GM19035 (cell line): ENCODE results near the gene AFF3.

ENCODE experiments used
- ATAC-seq: cut with Tn5 transposase; IDR thresholded peaks from one replicate; pipeline ENCODE4 v1.9.1; 2021; ENCODE audit not compliant: unreplicated experiment

The AFF3 gene

DNA sequence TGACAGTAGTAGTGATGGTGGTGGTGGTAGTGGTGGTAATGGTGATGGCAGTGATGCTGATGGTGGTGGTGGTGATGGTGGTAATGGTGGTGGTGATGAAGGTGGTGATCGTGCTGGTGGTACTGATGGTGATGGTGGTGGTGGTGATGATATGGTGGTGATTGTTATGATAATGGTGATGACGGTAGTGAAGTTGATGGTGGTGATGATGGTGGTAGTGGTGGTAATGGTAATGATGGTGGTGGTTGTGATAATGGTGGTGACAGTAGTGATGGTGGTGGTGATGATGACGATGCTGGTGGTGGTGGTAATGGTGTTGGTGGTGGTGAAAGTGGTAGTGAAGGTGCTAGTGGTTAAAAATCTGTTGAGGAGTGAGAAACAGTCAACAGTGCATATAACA, 125.6 kb downstream of the AFF3 start:
- no peak for ATAC-seq

DNA sequence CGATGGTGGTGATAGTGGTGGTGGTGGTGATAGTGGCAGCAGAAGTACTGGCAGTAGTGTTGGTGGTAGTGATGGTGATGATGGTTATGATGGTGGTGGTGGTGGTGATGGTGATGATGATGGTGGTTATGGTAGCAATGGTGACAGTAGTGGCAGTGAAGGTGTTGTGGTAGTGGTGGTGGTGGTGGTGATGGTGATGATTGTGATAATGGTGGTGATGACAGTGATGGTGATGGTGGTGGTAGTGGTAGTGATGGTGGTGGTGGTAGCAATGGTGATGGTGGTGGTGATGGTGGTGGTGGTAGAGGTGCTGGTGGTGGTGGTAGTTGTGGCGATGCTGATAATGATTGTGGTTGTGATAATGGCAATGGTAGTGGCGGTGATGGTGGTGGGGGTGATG, 126.5 kb downstream of the AFF3 start:
- ATAC-seq = no peak

DNA sequence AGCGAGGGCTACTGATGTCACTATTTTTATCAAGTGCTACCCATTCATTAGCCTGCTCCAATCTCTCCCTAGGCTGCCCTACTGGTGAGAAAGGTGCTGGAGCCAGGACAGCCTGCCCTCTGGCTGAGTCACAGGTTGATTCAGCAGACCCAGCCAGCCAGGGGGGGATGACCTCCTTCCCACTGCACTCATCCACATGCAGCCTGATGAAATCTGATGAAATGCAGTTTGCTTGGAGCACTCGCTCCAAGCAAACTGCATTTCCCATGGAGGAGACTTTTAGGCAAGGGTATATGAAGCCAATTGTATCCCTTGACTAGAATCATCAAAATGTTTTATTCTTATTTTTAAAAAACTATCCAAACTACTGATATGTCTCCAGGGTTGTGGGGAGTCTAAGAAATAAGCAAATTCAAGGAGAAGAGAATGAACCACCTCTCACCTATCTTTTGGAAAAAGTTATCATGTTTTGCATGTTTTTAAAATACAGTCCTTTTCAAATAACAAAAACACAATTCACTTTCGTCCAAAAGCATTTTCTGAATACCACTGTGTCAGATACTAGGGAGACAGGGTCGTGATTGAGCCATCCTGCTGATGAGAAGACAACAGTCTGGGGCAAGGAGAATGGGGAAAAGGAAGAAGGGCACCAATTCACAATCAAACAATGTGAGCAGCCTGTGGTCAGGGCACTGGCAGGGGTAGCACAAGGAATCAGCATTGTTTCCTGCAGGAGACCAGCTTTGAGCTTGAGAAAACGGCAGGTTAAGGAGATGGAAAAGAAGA, 128.3 kb downstream of the AFF3 start:
- ATAC-seq = no peak

DNA sequence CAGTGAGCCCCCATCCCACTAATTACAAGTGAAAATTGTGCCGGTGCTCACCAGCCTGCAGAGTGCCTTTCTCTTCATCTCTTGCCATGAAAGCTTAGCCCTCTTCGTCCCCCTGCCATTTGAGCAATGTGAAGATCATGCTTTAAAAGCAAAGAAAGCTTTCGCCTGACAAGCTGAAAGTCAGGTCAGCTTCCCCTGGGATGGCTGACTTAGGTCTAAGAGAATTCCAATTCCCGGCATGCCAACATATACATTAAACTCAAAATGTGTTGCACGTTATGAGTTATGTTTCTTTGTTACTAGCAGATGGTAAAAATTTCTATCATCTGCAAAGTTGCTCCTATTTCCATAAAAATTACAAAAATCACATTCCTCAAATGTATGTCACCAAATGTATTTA, 129.8 kb downstream of the AFF3 start:
- ATAC-seq = no peak

DNA sequence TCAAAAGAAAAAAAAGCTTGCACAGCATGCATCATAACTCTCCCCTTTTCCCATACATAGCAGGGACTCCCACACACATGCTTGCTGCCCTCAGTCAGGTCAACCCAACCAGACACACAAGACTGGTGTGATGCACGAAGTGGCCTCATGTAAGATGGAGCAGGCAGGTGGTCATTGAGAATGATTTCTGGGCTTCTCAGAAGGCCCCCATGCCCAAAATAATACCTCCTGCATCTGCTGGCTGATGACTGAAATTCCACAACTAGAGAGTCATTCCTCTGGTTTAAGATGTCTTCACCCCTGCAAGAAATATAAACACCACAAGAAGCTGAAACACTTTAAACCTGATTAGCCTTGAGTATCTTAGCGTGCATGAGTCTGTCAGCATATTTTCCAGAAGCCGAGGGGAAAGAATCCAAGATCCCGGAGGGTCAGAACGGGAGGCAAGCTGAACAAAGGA, 131.1 kb downstream of the AFF3 start:
- ATAC-seq = no peak

DNA sequence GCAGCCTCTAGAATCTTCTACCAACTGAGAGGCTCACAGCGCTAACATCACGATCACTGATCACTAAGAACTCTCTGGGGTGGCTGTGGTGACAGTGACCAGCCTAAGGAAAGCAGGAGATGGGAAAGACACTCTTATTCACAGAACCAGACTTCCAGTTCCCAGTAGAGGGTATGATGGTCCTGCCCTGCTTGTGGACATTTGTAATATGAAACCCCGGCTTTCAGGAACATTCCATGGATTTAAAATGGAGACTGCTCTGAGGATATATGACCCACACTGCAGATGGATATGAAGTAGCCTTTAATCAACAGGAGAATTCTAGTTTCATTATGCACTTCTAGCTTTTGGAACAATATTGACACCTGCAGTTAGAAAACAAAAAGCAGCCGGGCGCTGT, 131.8 kb downstream of the AFF3 start:
- ATAC-seq = no peak

DNA sequence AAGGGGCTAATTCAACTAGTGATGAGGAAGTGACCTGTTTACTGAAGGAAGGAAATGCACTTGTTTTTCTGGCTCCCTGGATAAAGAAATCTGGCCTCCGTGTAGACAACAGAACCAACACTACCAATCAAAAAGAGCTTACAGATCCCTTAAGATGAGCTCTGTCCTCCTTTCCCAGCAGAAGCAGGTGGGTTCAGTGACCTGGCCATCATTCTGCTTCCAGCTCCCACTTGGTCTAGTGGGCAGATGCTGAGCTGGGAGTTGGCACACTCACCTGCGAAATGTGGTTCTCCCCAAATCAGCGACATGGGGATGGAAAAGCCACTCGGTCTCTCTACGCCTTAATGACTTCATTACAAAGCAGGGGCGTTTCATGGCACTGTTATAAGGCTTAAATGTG, 132.6 kb downstream of the AFF3 start:
- no peak for ATAC-seq

DNA sequence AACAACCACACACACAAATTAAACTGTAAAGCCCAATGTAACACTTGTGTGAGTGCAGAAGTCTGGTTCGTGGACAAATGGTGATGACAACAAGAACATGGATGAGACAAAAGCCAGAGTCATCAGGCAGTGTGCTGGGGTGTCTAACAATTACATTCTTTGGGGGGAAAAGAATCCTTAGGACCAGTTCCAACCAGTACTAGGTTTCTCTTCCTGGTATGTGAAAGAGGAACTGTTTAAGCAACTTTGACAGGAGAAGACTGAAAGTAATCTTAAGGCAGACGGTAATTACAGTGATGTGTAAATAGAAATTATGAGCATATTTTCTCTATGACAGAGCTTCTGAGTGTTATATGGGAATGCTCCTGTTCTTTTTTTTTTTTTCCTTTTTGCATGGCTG, 133.4 kb downstream of the AFF3 start:
- ATAC-seq = no peak

DNA sequence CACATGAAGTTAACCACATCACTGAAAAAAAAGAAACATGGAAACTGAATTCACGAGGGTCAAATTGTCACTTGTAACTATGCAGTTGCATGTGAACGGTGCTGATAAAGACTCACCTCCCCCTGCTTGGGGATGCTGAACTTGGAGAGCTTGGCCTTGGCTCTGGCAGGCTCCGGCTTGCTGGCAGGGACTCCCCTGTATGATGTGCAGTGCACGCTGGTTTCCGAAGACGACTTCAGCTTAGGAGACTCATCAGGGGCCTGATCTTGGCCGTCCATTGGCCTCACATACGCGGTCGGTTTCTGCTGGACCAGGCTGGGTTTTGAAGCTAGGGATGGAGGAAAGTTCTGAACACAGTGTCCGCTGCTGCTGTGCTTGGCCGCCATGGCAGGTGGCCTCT, 135.9 kb downstream of the AFF3 start:
- ATAC-seq = no peak

DNA sequence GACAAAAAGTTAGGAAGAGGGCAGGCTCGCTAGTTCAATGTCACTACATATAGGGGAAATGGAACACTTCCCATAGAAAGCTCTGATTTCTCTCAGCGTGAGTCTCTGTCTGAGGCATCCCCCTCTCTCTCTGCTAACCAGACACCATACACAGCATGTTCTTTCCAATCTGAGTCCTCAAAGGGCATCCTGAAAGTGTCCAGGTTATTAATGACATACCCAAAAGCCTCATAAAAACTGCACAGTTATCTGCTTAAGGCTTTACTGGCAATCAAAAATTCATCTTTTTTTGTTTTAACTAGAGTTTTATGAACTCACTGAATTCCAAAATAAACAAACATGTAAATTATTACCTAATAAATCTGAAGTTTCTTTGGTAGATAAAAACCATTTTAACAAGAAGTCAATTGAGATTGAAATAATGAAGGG, 137.4 kb downstream of the AFF3 start:
- no peak for ATAC-seq

DNA sequence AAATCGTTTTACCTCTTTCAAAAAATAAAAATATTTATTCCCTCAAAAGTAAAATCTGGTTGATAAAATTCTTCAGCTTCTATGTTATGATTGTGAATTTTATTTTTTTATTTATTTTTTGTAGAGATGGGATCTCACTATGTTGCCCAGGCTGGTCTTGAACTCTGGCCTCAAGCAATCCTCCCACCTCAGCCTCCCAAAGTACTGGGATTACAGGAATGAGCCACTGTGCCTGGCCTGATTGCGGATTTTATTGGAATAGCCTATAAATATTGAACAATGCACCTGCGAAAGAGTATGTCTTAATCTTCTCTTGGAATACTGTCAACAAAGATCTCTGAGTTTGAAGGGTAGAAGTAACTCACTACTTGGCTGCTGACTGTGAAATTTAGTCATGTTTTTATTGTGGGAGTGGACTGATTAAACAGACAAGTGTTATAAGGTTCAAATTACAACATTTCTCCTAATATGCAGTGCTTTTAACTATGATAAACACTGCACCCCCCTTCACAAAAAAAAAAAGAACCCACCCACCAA, 138.0 kb downstream of the AFF3 start:
- ATAC-seq = no peak

DNA sequence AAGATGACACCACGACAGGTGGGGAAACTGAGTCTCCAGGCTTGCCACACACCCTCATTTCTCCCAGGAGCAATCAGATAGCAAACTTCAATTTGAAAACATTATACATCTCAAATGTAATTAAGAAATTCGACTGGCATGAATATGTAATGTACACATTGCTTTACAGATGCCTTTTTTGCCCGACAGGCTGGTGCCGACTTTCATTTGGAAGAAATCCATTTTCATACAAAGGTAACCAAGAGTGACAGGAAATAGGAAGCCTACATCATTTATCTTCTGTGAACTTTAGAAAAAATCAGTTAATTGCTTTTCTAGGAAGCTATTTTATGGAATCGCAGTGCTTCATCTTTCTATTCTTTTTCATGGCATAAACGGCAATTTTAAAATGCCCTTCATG, 140.3 kb downstream of the AFF3 start:
- no peak for ATAC-seq

DNA sequence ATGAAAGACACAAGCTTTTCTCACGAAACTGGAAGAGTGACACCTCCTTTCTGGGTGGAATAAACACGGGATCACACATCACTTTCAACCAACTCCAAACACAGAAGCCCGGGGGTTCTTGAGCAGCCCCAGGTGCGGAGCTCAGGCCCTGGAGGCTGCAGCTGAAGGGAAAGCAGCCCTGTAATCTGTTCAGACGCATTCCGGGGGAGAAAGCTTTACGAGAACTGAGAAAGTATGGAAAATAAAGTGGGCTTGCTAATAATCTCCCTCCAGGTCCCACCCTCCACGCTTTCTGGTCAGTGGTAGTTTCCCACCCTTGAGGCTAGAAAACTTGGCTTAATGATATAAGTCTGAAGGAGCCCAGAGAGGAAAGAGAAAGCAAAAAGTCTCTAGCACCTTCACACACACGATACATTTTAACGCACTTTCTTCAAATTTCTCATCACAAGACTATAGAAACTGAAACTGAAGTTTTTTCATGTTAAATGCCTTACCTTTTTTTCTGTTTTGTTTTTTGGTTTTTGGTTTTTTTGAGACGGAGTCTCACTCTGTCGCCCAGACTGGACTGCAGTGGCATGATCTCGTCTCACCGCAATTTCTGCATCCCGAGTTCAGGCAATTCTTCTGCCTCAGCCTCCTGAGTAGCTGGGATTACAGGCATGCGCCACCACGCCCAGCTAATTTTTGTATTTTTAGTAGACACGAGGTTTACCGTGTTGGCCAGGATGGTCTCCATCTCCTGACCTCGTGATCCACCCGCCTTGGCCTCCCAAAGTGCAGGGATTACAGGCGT, 141.3 kb downstream of the AFF3 start:
- no peak for ATAC-seq

DNA sequence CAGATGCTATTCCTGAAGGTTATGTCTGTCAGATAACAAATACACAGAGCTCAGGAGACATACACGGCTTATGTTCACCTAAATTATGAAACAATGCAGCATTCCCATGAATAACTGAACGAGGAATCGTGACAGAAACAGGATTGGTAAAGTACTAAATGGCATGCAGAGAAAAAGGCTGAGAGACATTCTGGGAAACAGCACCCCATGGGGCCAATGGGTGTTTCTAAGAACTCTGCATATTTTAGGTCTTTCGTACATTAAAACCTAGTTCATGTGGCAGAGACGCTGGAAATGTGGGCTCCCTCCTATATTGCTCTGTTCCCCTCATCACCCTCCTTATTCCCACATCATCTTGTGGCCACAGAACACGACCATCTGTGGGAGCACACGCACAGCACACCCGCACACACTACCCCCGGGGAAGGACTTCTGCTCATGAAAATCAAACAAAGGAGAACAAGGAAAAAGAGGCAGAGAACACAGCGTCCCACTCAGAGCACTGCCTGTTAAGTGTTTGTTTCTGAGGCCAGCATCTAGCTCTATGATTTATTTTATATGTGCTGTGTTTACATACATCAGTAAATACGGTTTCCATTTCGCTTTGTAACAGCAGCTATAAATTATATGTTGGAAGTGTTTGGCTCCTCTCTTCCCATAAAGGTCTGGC, 143.6 kb downstream of the AFF3 start:
- no peak for ATAC-seq

DNA sequence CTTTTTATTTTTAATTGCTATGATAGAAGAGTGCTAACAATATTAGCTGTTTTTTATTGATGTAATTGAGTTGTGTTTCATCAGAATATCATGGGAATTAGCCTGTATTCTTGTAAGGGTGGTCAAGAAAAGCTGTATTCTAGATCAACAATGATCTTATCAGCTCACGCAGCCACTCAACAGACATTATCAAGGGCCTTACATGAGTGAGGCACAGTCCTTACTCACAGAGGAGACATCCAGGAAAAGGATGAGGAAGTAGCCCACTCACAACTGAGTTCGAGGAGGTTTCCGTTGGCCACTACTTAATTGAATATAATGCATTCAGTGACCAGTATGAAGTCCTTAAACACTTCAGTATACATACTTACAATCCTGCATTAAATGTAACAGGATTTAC, 152.5 kb downstream of the AFF3 start:
- ATAC-seq = no peak

DNA sequence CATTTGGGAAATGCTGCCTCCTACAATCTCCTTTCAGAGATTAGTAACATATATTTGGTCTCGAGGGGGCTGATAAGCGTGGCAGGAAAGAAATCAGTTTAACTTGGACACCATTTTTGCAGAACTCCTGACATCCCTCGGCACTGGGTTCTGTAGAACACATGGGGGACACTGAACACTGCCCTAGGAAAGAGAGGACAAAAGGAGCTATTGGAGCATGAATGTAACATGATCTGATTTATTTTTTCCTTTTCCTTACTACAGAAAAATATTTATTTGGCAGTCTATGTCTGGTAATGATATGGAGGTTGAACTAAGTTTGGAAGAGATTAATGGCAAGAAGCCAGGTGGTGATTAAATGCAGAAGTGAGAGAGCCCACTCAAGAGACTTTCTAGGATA, 153.8 kb downstream of the AFF3 start:
- ATAC-seq = no peak

DNA sequence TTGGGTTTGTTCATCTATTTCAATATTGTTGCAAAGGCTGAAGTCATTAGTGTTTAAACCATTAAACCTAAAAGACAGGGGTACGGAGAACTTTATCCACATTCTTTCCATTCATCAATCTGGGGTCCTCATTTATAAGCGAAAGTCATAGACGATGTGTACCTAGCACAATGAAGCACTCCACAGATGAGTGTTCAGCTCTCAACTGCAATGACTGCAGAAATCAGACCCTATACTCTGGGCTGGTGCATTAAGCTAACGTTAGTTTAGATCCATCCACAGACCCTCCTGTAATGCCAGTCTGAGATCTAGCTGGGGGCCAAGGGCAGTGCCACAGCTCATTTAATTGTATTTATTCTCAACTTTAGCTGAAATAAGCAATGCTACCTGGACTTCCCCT, 155.2 kb downstream of the AFF3 start:
- no peak for ATAC-seq

DNA sequence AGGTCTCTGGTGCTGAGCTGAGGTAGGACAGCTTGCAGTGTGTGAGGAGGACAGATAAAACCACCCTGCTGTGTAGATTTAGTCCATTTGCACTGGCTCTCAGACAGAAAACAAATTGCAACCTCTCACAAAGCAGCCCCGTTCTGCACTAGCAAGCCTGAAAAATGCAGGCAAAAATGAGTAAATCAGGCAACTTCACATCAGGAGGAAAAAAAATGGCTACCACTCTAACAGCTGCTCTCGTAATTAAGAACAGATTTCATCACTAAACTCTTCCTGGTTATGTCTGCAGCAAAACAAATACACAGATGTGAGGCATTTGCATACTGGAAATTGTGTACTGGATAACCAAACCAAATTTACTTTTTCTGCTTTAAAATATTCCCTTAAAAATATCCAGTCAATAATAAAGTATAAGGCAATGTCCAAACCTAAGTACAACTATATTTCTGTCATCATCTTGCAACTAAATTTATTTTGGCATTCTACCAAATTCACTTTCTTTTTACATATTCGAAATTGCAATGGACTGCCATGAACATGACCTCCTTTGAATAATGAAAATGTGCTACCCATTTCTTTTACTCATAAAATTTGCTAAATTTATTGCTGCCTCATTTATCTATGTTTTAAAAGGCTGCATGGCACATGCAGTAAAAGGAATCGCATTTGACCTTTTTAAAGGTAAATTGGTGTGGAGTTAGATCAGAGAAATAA, 157.4 kb downstream of the AFF3 start:
- ATAC-seq = no peak

DNA sequence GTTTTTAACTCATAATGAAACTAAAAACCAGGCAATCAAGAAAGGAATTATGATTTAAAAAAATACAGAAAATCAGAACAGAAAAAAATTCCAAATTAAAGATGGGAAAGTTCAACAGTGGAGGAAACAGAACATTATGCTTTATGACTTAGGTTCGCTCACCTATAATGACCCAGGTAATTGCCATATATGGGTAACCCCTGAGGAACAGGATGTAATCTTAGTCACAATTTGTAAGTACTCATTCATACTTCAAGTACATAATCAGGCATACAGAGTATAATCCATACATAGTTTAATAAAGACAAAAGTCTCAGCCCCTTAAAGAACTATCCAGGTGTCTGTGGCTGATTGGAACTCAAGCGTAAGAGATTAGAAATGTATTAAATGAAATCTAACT, 159.6 kb downstream of the AFF3 start:
- no peak for ATAC-seq

DNA sequence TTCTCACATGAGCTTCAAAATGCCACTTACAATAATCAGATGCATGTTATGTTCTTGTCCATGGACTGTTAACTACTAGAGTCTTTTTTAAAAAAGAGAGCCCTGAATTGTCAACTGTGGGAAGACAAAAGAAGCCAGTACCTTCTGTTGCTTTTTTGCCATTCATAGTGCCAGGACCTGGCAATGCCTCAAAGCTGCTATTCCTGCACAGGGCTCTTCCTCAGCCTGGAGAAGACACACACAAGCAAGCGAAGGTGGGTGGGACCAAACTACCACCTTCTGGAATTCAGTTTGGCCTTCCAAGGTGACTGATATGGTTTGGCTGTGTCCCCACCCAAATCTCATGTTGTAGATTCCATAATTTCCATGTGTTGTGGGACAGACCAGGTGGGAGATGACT, 160.6 kb downstream of the AFF3 start:
- ATAC-seq = no peak

DNA sequence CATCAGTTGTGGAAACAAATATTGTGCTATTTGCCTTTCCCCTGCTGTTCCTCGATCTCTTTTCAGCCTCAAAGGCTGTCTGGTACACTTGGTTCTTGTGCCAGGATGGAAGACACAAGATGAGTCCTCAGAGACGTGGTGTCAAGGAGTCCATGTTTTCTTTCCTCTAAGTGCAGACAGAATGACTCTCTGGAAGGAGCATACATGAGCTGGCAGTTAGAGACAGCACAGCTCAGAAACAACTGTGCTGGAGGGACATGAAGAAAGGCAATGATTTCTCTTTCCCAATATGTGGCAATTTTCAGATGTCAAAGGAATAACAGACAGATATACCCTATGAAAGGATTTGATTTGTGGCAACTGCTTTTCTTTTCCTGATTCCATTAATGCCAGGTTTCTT, 162.2 kb downstream of the AFF3 start:
- ATAC-seq = no peak
